CD4-positive, alpha-beta memory T cell (primary cell): Measurements from ENCODE around the gene ITSN1. TPM values are rescaled to one million over a fixed set of nuclear protein-coding genes. Genes with fewer than 3 reads are reported as not detected.
"Not testable (repeated sequence)": the region's sequence is repeated elsewhere in the genome, so short reads cannot be mapped to it uniquely, and the experiment has no call there.

Experiments
- CTCF ChIA-PET: fragments of 350-600 bp; sonication (Branson Sonifier 250); formaldehyde crosslinking; loops from one replicate; lab custom pipeline; 2021; ENCODE audit warnings: inconsistent platforms; ENCODE audit not compliant: partially characterized antibody; lab: Charles Lee
- POLR2A ChIA-PET: fragments of 350-600 bp; sonication (Branson Sonifier 250); formaldehyde crosslinking; loops from one replicate; lab custom pipeline; 2021; ENCODE audit not compliant: partially characterized antibody; lab: Charles Lee
- DNase-seq, 5 donors: peaks; one replicate each; pipeline versions ENCODE4 v3.0.0 to v3.0.0-alpha.2; 2020 to 2022; ENCODE audit warnings: mixed read lengths in 1 of 5
- H3K27ac ChIP-seq: one replicate; pipeline ENCODE4 v1.7.0; 2013; ENCODE audit warnings: low read depth, low read length
- H3K27me3 ChIP-seq: 2 replicates; pipeline ENCODE4 v1.7.0; 2013; ENCODE audit warnings: mild to moderate bottlenecking, low read length, moderate library complexity; ENCODE audit not compliant: insufficient read depth
- H3K36me3 ChIP-seq: 2 replicates; pipeline ENCODE4 v1.7.0; 2013; ENCODE audit warnings: mild to moderate bottlenecking, low read length, moderate library complexity; ENCODE audit not compliant: insufficient read depth
- H3K4me1 ChIP-seq: 2 replicates; pipeline ENCODE4 v1.7.0; 2013; ENCODE audit warnings: mild to moderate bottlenecking, low read length, moderate library complexity; ENCODE audit not compliant: insufficient read depth
- H3K4me3 ChIP-seq, 2 donors: one replicate each; pipeline ENCODE4 v1.7.0; 2013; ENCODE audit warnings: low read length in 2 of 2, mild to moderate bottlenecking in 1 of 2
- H3K9me3 ChIP-seq, 2 donors: one replicate each; pipeline ENCODE4 v1.7.0; 2013; ENCODE audit warnings: low read length in 2 of 2, control low read depth in 1 of 2; ENCODE audit not compliant: control insufficient read depth in 1 of 2
- H3K27ac Mint-ChIP-seq, 7 donors: one replicate each; pipeline ENCODE4 v1.8.0; 2020 to 2021; ENCODE audit warnings: mixed read lengths in 7 of 7, mild to moderate bottlenecking in 6 of 7, inconsistent platforms in 3 of 7, moderate library complexity in 3 of 7
- H3K27me3 Mint-ChIP-seq, 2 donors: one replicate each; pipeline ENCODE4 v1.8.0; 2020 to 2021; ENCODE audit warnings: mixed read lengths in 2 of 2
- H3K36me3 Mint-ChIP-seq, 2 donors: one replicate each; pipeline ENCODE4 v1.8.0; 2020 to 2021; ENCODE audit warnings: mixed read lengths in 2 of 2, inconsistent platforms in 1 of 2, mild to moderate bottlenecking in 1 of 2
- H3K4me1 Mint-ChIP-seq, 4 donors: one replicate each; pipeline ENCODE4 v1.8.0; 2020 to 2021; ENCODE audit warnings: mixed read lengths in 4 of 4, mild to moderate bottlenecking in 1 of 4
- H3K4me3 Mint-ChIP-seq, 8 donors: one replicate each; pipeline ENCODE4 v1.8.0; 2020 to 2021; ENCODE audit warnings: mixed read lengths in 8 of 8, mild to moderate bottlenecking in 7 of 8, moderate library complexity in 6 of 8, inconsistent platforms in 3 of 8
- H3K9me3 Mint-ChIP-seq, 8 donors: one replicate each; pipeline ENCODE4 v1.8.0; 2020 to 2021; ENCODE audit warnings: mixed read lengths in 8 of 8, mild to moderate bottlenecking in 5 of 8, inconsistent platforms in 3 of 8, moderate library complexity in 1 of 8
- intact Hi-C: fragments of 100-400 bp; cut with micrococcal nuclease; formaldehyde crosslinking; loops from one replicate; pipeline ENCODE4 v1.15.1; 2023
- polyA plus RNA-seq, 2 donors: library from polyadenylated mRNA; unstranded; fragments of 300-500 nt; fragmentation: Illumina TruSeq; gene quantifications; one replicate each; pipeline ENCODE4 v1.2.3, GENCODE V29; 2021
- total RNA-seq, 2 experiments: library from RNA; stranded (reverse); gene quantifications; one replicate each; pipeline ENCODE4 v1.2.3, GENCODE V29; 2021

ITSN1 gene
- total and polyA plus RNA-seq, 4 experiments from 2014 or later = 1.0 to 3.9 (median 3.0) TPM

- POLR2A ChIA-PET, H3K27me3 ChIP-seq, H3K4me1 Mint-ChIP-seq, H3K36me3 Mint-ChIP-seq, H3K4me3 Mint-ChIP-seq, H3K27ac ChIP-seq, H3K27ac Mint-ChIP-seq, DNase-seq, H3K9me3 ChIP-seq, H3K27me3 Mint-ChIP-seq, H3K4me1 ChIP-seq, H3K36me3 ChIP-seq, H3K4me3 ChIP-seq, intact Hi-C loops, CTCF ChIA-PET, H3K9me3 Mint-ChIP-seq: not testable (repeated sequence)
Observed at GRCh38 chr21:33676666-33677065, 34.4 kb downstream of the ITSN1 start.

- H3K4me3 Mint-ChIP-seq = no peak overlapping the region
- POLR2A ChIA-PET = no interaction called here
- intact Hi-C loops = no loop called here
- H3K27ac ChIP-seq = no peak overlapping the region
- no peaks in the 10 kb centered on the region for H3K36me3 ChIP-seq
- no peak overlapping the region for H3K4me3 ChIP-seq
- H3K9me3 ChIP-seq = no peaks in the 10 kb centered on the region
- H3K9me3 Mint-ChIP-seq = no peaks in the 10 kb centered on the region
- no peaks in the 10 kb centered on the region for H3K4me1 Mint-ChIP-seq
- H3K27me3 Mint-ChIP-seq = peaks cover 4 to 6% of the 10 kb centered on the region in 2 donors
- no peaks in the 10 kb centered on the region for H3K4me1 ChIP-seq
- CTCF ChIA-PET = no interaction called here
- H3K36me3 Mint-ChIP-seq = no peaks in the 10 kb centered on the region
- no peak for DNase-seq
- H3K27ac Mint-ChIP-seq = no peak overlapping the region
- H3K27me3 ChIP-seq = no peaks in the 10 kb centered on the region
Observed at GRCh38 chr21:33677450-33677849, 35.1 kb downstream of the ITSN1 start.

- POLR2A ChIA-PET = no interaction called here
- no peak overlapping the region for H3K27ac ChIP-seq
Observed at GRCh38 chr21:33680870-33681269, 38.6 kb downstream of the ITSN1 start.

GRCh38 chr21:33682992-33683627 lies 40.8 kb downstream of the ITSN1 start:
- H3K4me3 ChIP-seq = no peak overlapping the region
- no peak for DNase-seq
- no peaks in the 10 kb centered on the region for H3K36me3 Mint-ChIP-seq
- H3K9me3 Mint-ChIP-seq = no peaks in the 10 kb centered on the region
- H3K27ac Mint-ChIP-seq = no peak overlapping the region
- H3K27me3 Mint-ChIP-seq = peaks cover 3 to 20% of the 10 kb centered on the region in 2 donors
- intact Hi-C loops = no loop called here
- H3K36me3 ChIP-seq = no peaks in the 10 kb centered on the region
- no peak overlapping the region for H3K27ac ChIP-seq
- no peaks in the 10 kb centered on the region for H3K9me3 ChIP-seq
- no peaks in the 10 kb centered on the region for H3K4me1 ChIP-seq
- H3K27me3 ChIP-seq = no peaks in the 10 kb centered on the region
- ChIA-PET CTCF (no interaction called here), POLR2A (no interaction called here)
- H3K4me1 Mint-ChIP-seq = no peaks in the 10 kb centered on the region
- H3K4me3 Mint-ChIP-seq = no peak overlapping the region

More at GRCh38 chr21:33680870-33681269, 38.6 kb downstream of the ITSN1 start:
- no peak for DNase-seq
- H3K36me3 ChIP-seq = no peaks in the 10 kb centered on the region
- H3K36me3 Mint-ChIP-seq = no peaks in the 10 kb centered on the region
- intact Hi-C loops = no loop called here
- no peaks in the 10 kb centered on the region for H3K9me3 ChIP-seq
- no peaks in the 10 kb centered on the region for H3K27me3 ChIP-seq
- H3K9me3 Mint-ChIP-seq = no peaks in the 10 kb centered on the region
- no peak overlapping the region for H3K4me3 Mint-ChIP-seq
- H3K27ac Mint-ChIP-seq = no peak overlapping the region
- CTCF ChIA-PET = no interaction called here
- H3K4me3 ChIP-seq = no peak overlapping the region
- H3K4me1 ChIP-seq = no peaks in the 10 kb centered on the region
- H3K27me3 Mint-ChIP-seq = peaks cover 9 to 14% of the 10 kb centered on the region in 2 donors
- H3K4me1 Mint-ChIP-seq = no peaks in the 10 kb centered on the region

GRCh38 chr21:33684068-33684467 lies 41.8 kb downstream of the ITSN1 start:
- POLR2A ChIA-PET = no interaction called here
- Histone ChIP-seq H3K27me3 (no peaks in the 10 kb centered on the region), H3K36me3 (no peaks in the 10 kb centered on the region), H3K9me3 (no peaks in the 10 kb centered on the region), H3K4me3 (no peak overlapping the region), H3K27ac (no peak overlapping the region), H3K4me1 (no peaks in the 10 kb centered on the region)
- intact Hi-C loops = no loop called here
- Mint-ChIP-seq H3K4me3 (no peak overlapping the region), H3K9me3 (no peaks in the 10 kb centered on the region), H3K4me1 (no peaks in the 10 kb centered on the region), H3K27ac (no peak overlapping the region), H3K27me3 (peaks cover 3 to 21% of the 10 kb centered on the region in 2 donors), H3K36me3 (no peaks in the 10 kb centered on the region)
- CTCF ChIA-PET = no interaction called here
- no peak for DNase-seq

- H3K4me1 Mint-ChIP-seq = no peaks in the 10 kb centered on the region
- intact Hi-C loops = no loop called here
- POLR2A ChIA-PET = no interaction called here
- Histone ChIP-seq H3K27me3 (no peaks in the 10 kb centered on the region), H3K4me1 (no peaks in the 10 kb centered on the region), H3K4me3 (no peak overlapping the region), H3K36me3 (no peaks in the 10 kb centered on the region), H3K9me3 (no peaks in the 10 kb centered on the region), H3K27ac (no peak overlapping the region)
- DNase-seq = no peak
- no peaks in the 10 kb centered on the region for H3K9me3 Mint-ChIP-seq
- CTCF ChIA-PET = interaction anchor here (0.7 kb wide), 1 partner anchor 51 kb away, joined by 3 read pairs; no protein-coding TSS in a partner anchor
- H3K36me3 Mint-ChIP-seq = no peaks in the 10 kb centered on the region
- peaks cover 3 to 21% of the 10 kb centered on the region in 2 donors for H3K27me3 Mint-ChIP-seq
- H3K4me3 Mint-ChIP-seq = no peak overlapping the region
- no peak overlapping the region for H3K27ac Mint-ChIP-seq
Observed at GRCh38 chr21:33684923-33685560, 42.7 kb downstream of the ITSN1 start.

GRCh38 chr21:33685613-33686197 lies 43.4 kb downstream of the ITSN1 start:
- H3K27me3 Mint-ChIP-seq = peaks cover 3 to 21% of the 10 kb centered on the region in 2 donors
- no peaks in the 10 kb centered on the region for H3K9me3 Mint-ChIP-seq
- no peak overlapping the region for H3K4me3 Mint-ChIP-seq
- ChIA-PET POLR2A (no interaction called here), CTCF (interaction anchor here (0.7 kb wide), 1 partner anchor 51 kb away, joined by 3 read pairs; no protein-coding TSS in a partner anchor)
- Histone ChIP-seq H3K4me3 (no peak overlapping the region), H3K9me3 (no peaks in the 10 kb centered on the region), H3K27me3 (no peaks in the 10 kb centered on the region), H3K4me1 (no peaks in the 10 kb centered on the region), H3K27ac (no peak overlapping the region), H3K36me3 (no peaks in the 10 kb centered on the region)
- H3K36me3 Mint-ChIP-seq = no peaks in the 10 kb centered on the region
- no peak for DNase-seq
- no peaks in the 10 kb centered on the region for H3K4me1 Mint-ChIP-seq
- intact Hi-C loops = no loop called here
- no peak overlapping the region for H3K27ac Mint-ChIP-seq
